H9 (cell line): ENCODE measurements around the gene NDC1. TPM values are rescaled to one million over a fixed set of nuclear protein-coding genes. Genes with fewer than 3 reads are reported as not detected.

Source experiments
- DNase-seq: peaks from one replicate; pipeline ENCODE4 v3.0.0-alpha.2; 2017
- H2AFZ ChIP-seq: one replicate; pipeline ENCODE4 v1.6.1; 2013; ENCODE audit warnings: mild to moderate bottlenecking, low read length, control low read depth, moderate library complexity
- H2AK5ac ChIP-seq: 2 replicates; pipeline ENCODE4 v1.6.1; 2013; ENCODE audit warnings: low read length, control low read depth, mixed read lengths; ENCODE audit not compliant: insufficient read length
- H2BK120ac ChIP-seq: one replicate; pipeline ENCODE4 v1.6.1; 2013; ENCODE audit warnings: low read depth, mild to moderate bottlenecking, low read length, control low read depth, inconsistent platforms; ENCODE audit not compliant: poor library complexity, severe bottlenecking
- H2BK12ac ChIP-seq: 2 replicates; pipeline ENCODE4 v1.6.1; 2013; ENCODE audit warnings: low read length, control low read depth, mixed read lengths, low read depth; ENCODE audit not compliant: insufficient read length
- H2BK15ac ChIP-seq: 2 replicates; pipeline ENCODE4 v1.6.1; 2013; ENCODE audit warnings: low read depth, low read length, control low read depth
- H2BK20ac ChIP-seq: one replicate; pipeline ENCODE4 v1.6.1; 2013; ENCODE audit warnings: low read depth, mild to moderate bottlenecking, low read length, control low read depth, inconsistent platforms; ENCODE audit not compliant: poor library complexity, severe bottlenecking
- H2BK5ac ChIP-seq: 2 replicates; pipeline ENCODE4 v1.6.1; 2013; ENCODE audit warnings: low read length, control low read depth, mixed read lengths; ENCODE audit not compliant: insufficient read length
- H3K14ac ChIP-seq: 2 replicates; pipeline ENCODE4 v1.6.1; 2013; ENCODE audit warnings: low read length, control low read depth; ENCODE audit not compliant: insufficient read depth
- H3K18ac ChIP-seq: 2 replicates; pipeline ENCODE4 v1.6.1; 2013; ENCODE audit warnings: low read depth, mild to moderate bottlenecking, mixed read lengths, low read length, control low read depth; ENCODE audit not compliant: insufficient read length
- H3K23ac ChIP-seq: 2 replicates; pipeline ENCODE4 v1.6.1; 2013; ENCODE audit warnings: low read length, control low read depth, mixed read lengths, low read depth; ENCODE audit not compliant: insufficient read length
- H3K23me2 ChIP-seq: 2 replicates; pipeline ENCODE4 v1.6.1; 2013; ENCODE audit warnings: low read depth, mild to moderate bottlenecking, mixed read lengths, low read length, control low read depth; ENCODE audit not compliant: insufficient read length, poor library complexity, severe bottlenecking
- H3K27ac ChIP-seq: 2 replicates; pipeline ENCODE4 v1.5.1; 2013; ENCODE audit warnings: low read length, control low read depth, mixed read lengths, low read depth; ENCODE audit not compliant: insufficient read length
- H3K27me3 ChIP-seq: 2 replicates; pipeline ENCODE4 v1.6.1; 2013; ENCODE audit warnings: low read length, control low read depth, inconsistent platforms; ENCODE audit not compliant: insufficient read depth
- H3K4ac ChIP-seq: 2 replicates; pipeline ENCODE4 v1.6.1; 2013; ENCODE audit warnings: low read depth, mild to moderate bottlenecking, control low read depth, inconsistent platforms, low read length, moderate library complexity
- H3K4me1 ChIP-seq: 2 replicates; pipeline ENCODE4 v1.6.1; 2013; ENCODE audit warnings: low read length, control low read depth, inconsistent platforms; ENCODE audit not compliant: insufficient read depth
- H3K4me2 ChIP-seq: 2 replicates; pipeline ENCODE4 v1.6.1; 2013; ENCODE audit warnings: low read length, control low read depth, mixed read lengths; ENCODE audit not compliant: insufficient read length, insufficient read depth
- H3K56ac ChIP-seq: 2 replicates; pipeline ENCODE4 v1.6.1; 2013; ENCODE audit warnings: low read depth, mild to moderate bottlenecking, mixed read lengths, low read length, control low read depth; ENCODE audit not compliant: insufficient read length
- H3K79me1 ChIP-seq: 2 replicates; pipeline ENCODE4 v1.6.1; 2013; ENCODE audit warnings: low read depth, mild to moderate bottlenecking, moderate library complexity, low read length, control low read depth, inconsistent platforms; ENCODE audit not compliant: insufficient read depth, poor library complexity, severe bottlenecking
- H3K79me2 ChIP-seq: 2 replicates; pipeline ENCODE4 v1.6.1; 2013; ENCODE audit warnings: low read length, control low read depth, inconsistent platforms; ENCODE audit not compliant: insufficient read depth
- H3K9ac ChIP-seq: 2 replicates; pipeline ENCODE4 v1.6.1; 2013; ENCODE audit warnings: low read length, control low read depth, mixed read lengths; ENCODE audit not compliant: insufficient read length; ENCODE audit errors: extremely low read depth
- H3K9me3 ChIP-seq: one replicate; pipeline ENCODE4 v1.6.1; 2013; ENCODE audit warnings: low read depth, low read length, inconsistent platforms; ENCODE audit not compliant: control insufficient read depth
- H3T11ph ChIP-seq: one replicate; pipeline ENCODE4 v1.6.1; 2013; ENCODE audit warnings: mild to moderate bottlenecking, low read length, control low read depth, inconsistent platforms
- H4K20me1 ChIP-seq: one replicate; pipeline ENCODE4 v1.6.1; 2013; ENCODE audit not compliant: control insufficient read depth, insufficient read length, insufficient read depth
- H4K5ac ChIP-seq: 2 replicates; pipeline ENCODE4 v1.6.1; 2013; ENCODE audit warnings: low read depth, mild to moderate bottlenecking, mixed read lengths, low read length, control low read depth; ENCODE audit not compliant: insufficient read length
- H4K8ac ChIP-seq: replicated peaks from 2 replicates; pipeline ENCODE4 v1.6.1; 2013; ENCODE audit warnings: low read length, control low read depth, mixed read lengths, low read depth; ENCODE audit not compliant: insufficient read length
- H4K91ac ChIP-seq: 2 replicates; pipeline ENCODE4 v1.6.1; 2013; ENCODE audit warnings: low read depth, mild to moderate bottlenecking, moderate library complexity, mixed read lengths, low read length, control low read depth; ENCODE audit not compliant: insufficient read length
- H3K27ac Mint-ChIP-seq, 3 experiments: 2 replicates in 2 of 3; 3 replicates in 1 of 3; pipeline ENCODE4 v1.8.0; 2020 to 2021; ENCODE audit warnings: mixed read lengths in 3 of 3, mild to moderate bottlenecking in 1 of 3, moderate library complexity in 1 of 3
- H3K27me3 Mint-ChIP-seq: 2 replicates; pipeline ENCODE4 v1.8.0; 2021; ENCODE audit warnings: low read depth, mild to moderate bottlenecking, moderate library complexity, mixed read lengths
- H3K36me3 Mint-ChIP-seq, 3 experiments: 2 replicates in 2 of 3; 3 replicates in 1 of 3; pipeline ENCODE4 v1.8.0; 2020 to 2021; ENCODE audit warnings: low read depth in 3 of 3, mixed read lengths in 3 of 3; ENCODE audit not compliant: insufficient read depth in 1 of 3
- H3K4me1 Mint-ChIP-seq, 2 experiments: 2 replicates each; pipeline ENCODE4 v1.8.0; 2020; ENCODE audit warnings: mixed read lengths in 2 of 2
- H3K4me3 Mint-ChIP-seq, 2 experiments: 2 replicates in 1 of 2; 3 replicates in 1 of 2; pipeline ENCODE4 v1.8.0; 2020 to 2021; ENCODE audit warnings: mild to moderate bottlenecking in 2 of 2, mixed read lengths in 2 of 2, moderate library complexity in 1 of 2
- H3K9me3 Mint-ChIP-seq, 2 experiments: 2 replicates in 1 of 2; 3 replicates in 1 of 2; pipeline ENCODE4 v1.8.0; 2020; ENCODE audit warnings: mild to moderate bottlenecking in 2 of 2, mixed read lengths in 2 of 2, moderate library complexity in 1 of 2
- WGBS: extraction: QIAGEN DNeasy Blood & Tissue Kit; methylation state at CpG from one replicate; pipeline ENCODE4 v1.1.7; 2013; ENCODE audit warnings: missing lambda C conversion rate, low lambda C conversion rate, mixed read lengths; ENCODE audit not compliant: insufficient read length; ENCODE audit errors: extremely low coverage; 5-methylcytosine and 5-hydroxymethylcytosine counted together
- total RNA-seq: library from RNA; stranded (reverse); gene quantifications from 2 replicates; pipeline ENCODE4 v1.2.1, GENCODE V29; 2021
- TF ChIP-seq, protein P1 (sequence below): fragments of 200-600 bp; sonication (generic); conservative IDR thresholded peaks from 3 replicates; pipeline ENCODE4 v1.8.0; 2021; ENCODE audit warnings: antibody characterized with exemption, mild to moderate bottlenecking

The NDC1 gene
- total RNA-seq, 1 experiment from 2014 or later: 49.3 TPM

DNA sequence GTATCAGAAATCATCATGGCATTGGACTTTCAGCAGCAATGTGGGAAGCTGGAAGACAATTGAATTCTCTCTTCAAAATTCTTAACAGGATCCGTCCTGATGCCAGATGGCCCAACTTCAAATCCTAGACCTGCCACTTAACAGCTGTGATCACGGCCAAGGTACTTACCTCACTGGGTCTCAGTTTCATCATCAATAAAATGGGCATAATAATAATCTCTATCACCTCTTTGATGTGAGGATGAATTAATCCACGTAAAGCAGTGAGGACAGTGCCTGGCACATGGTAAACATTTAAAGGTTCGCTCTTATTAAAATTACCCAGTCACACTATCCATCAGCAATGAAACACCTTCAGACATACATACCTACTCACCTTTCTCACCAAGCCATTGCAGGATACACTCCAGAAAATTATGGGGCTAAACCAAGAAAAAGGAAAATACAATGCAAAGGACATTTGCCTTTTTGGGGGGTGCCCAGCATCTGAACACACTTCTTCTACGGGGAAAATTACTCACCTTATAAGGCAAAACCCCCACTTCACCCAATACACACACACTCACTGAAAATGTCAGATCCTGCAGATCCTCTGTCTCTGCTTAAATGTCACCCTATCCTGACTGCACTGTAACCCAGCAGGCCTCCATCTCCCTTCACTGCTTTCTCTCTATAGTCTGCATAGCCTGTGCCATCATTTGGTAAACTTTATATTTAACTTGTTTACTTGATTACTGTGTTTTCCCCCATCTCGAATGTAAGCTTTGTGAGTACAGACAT lies 120.9 kb downstream of the NDC1 start:
- Mint-ChIP-seq H3K27ac (no peak overlapping the region), H3K9me3 (peaks cover 0 to 3% of the 10 kb centered on the region in 2 experiments; a peak in 3 of 5 replicates), H3K36me3 (no peaks in the 10 kb centered on the region), H3K27me3 (peaks cover 11% of the 10 kb centered on the region), H3K4me3 (no peak overlapping the region), H3K4me1 (peaks cover 0 to 3% of the 10 kb centered on the region in 2 experiments; a peak in 2 of 4 replicates)
- H4K20me1 ChIP-seq: no peaks in the 10 kb centered on the region
- TF ChIP-seq, protein P1, sequence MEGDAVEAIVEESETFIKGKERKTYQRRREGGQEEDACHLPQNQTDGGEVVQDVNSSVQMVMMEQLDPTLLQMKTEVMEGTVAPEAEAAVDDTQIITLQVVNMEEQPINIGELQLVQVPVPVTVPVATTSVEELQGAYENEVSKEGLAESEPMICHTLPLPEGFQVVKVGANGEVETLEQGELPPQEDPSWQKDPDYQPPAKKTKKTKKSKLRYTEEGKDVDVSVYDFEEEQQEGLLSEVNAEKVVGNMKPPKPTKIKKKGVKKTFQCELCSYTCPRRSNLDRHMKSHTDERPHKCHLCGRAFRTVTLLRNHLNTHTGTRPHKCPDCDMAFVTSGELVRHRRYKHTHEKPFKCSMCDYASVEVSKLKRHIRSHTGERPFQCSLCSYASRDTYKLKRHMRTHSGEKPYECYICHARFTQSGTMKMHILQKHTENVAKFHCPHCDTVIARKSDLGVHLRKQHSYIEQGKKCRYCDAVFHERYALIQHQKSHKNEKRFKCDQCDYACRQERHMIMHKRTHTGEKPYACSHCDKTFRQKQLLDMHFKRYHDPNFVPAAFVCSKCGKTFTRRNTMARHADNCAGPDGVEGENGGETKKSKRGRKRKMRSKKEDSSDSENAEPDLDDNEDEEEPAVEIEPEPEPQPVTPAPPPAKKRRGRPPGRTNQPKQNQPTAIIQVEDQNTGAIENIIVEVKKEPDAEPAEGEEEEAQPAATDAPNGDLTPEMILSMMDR: no peak
- no peaks in the 10 kb centered on the region for H3K79me1 ChIP-seq
- no peaks in the 10 kb centered on the region for H3K9me3 ChIP-seq
- no peaks in the 10 kb centered on the region for H3K23me2 ChIP-seq
- H3K4me1 ChIP-seq: no peaks in the 10 kb centered on the region; the same call in 1 of the 2 replicates
- H2BK12ac ChIP-seq: no peak overlapping the region
- no peak overlapping the region for H2BK5ac ChIP-seq
- no peak overlapping the region for H4K8ac ChIP-seq
- H3K9ac ChIP-seq: no peak overlapping the region
- no peak overlapping the region for H4K91ac ChIP-seq
- no peak overlapping the region for H3K23ac ChIP-seq
- no peak overlapping the region for H3T11ph ChIP-seq
- H2AK5ac ChIP-seq: no peak overlapping the region
- no peak overlapping the region for H3K56ac ChIP-seq
- no peak overlapping the region for H2AFZ ChIP-seq
- no CpG with 5 or more reads among the region's 6 CpGs for WGBS
- no peak overlapping the region for H4K5ac ChIP-seq
- H3K27me3 ChIP-seq: no peaks in the 10 kb centered on the region
- H2BK120ac ChIP-seq: no peak overlapping the region
- no peak overlapping the region for H3K18ac ChIP-seq
- H3K79me2 ChIP-seq: no peaks in the 10 kb centered on the region
- H3K4ac ChIP-seq: no peak overlapping the region
- H2BK15ac ChIP-seq: no peak overlapping the region
- H3K4me2 ChIP-seq: no peak overlapping the region
- H3K14ac ChIP-seq: no peak overlapping the region
- DNase-seq: no peak
- H2BK20ac ChIP-seq: no peak overlapping the region
- H3K27ac ChIP-seq: no peak overlapping the region
